Activated naive CD8-positive, alpha-beta T cell (primary cell): ENCODE data around the gene GNAQ.

Experiments
- H3K27ac Mint-ChIP-seq: one replicate; pipeline ENCODE4 v1.8.0; 2021; ENCODE audit warnings: mixed read lengths
- H3K27me3 Mint-ChIP-seq: one replicate; pipeline ENCODE4 v1.8.0; 2021; ENCODE audit warnings: mixed read lengths
- H3K36me3 Mint-ChIP-seq: one replicate; pipeline ENCODE4 v1.8.0; 2021; ENCODE audit warnings: mixed read lengths
- H3K4me1 Mint-ChIP-seq: one replicate; pipeline ENCODE4 v1.8.0; 2021; ENCODE audit warnings: low read depth, mixed read lengths
- H3K4me3 Mint-ChIP-seq: one replicate; pipeline ENCODE4 v1.8.0; 2021; ENCODE audit warnings: mild to moderate bottlenecking, mixed read lengths
- H3K9me3 Mint-ChIP-seq: one replicate; pipeline ENCODE4 v1.8.0; 2021; ENCODE audit warnings: low read depth, mixed read lengths

GNAQ gene

GRCh38 chr9:78001946-78002731 lies 29.5 kb downstream of the GNAQ start:
- H3K27ac Mint-ChIP-seq = peak overlapping the region; percentile 55
- no peaks in the 10 kb centered on the region for H3K9me3 Mint-ChIP-seq
- H3K4me1 Mint-ChIP-seq = peaks cover 68% of the 10 kb centered on the region
- peaks cover 19% of the 10 kb centered on the region for H3K36me3 Mint-ChIP-seq
- H3K4me3 Mint-ChIP-seq = peak overlapping the region; percentile 1
- H3K27me3 Mint-ChIP-seq = no peaks in the 10 kb centered on the region

- no peak overlapping the region for H3K27ac Mint-ChIP-seq
- H3K36me3 Mint-ChIP-seq = peaks cover 21% of the 10 kb centered on the region
- H3K27me3 Mint-ChIP-seq = no peaks in the 10 kb centered on the region
- H3K4me3 Mint-ChIP-seq = peak overlapping the region; percentile 3
- H3K4me1 Mint-ChIP-seq = peaks cover 63% of the 10 kb centered on the region
- H3K9me3 Mint-ChIP-seq = no peaks in the 10 kb centered on the region
These were observed 31.4 kb downstream of the GNAQ start for GRCh38 chr9:78000221-78000620.

- peaks cover 16% of the 10 kb centered on the region for H3K36me3 Mint-ChIP-seq
- peaks cover 62% of the 10 kb centered on the region for H3K4me1 Mint-ChIP-seq
- H3K4me3 Mint-ChIP-seq = no peak overlapping the region
- no peaks in the 10 kb centered on the region for H3K27me3 Mint-ChIP-seq
- H3K9me3 Mint-ChIP-seq = no peaks in the 10 kb centered on the region
- H3K27ac Mint-ChIP-seq = no peak overlapping the region
These were observed 32.4 kb downstream of the GNAQ start for GRCh38 chr9:77999231-77999631.

- Mint-ChIP-seq H3K9me3 (no peaks in the 10 kb centered on the region), H3K4me1 (peaks cover 57% of the 10 kb centered on the region), H3K27ac (peak overlapping the region; percentile 36), H3K27me3 (no peaks in the 10 kb centered on the region), H3K4me3 (no peak overlapping the region), H3K36me3 (peaks cover 16% of the 10 kb centered on the region)
These were observed 33.9 kb downstream of the GNAQ start for GRCh38 chr9:77997611-77998284.

DNA sequence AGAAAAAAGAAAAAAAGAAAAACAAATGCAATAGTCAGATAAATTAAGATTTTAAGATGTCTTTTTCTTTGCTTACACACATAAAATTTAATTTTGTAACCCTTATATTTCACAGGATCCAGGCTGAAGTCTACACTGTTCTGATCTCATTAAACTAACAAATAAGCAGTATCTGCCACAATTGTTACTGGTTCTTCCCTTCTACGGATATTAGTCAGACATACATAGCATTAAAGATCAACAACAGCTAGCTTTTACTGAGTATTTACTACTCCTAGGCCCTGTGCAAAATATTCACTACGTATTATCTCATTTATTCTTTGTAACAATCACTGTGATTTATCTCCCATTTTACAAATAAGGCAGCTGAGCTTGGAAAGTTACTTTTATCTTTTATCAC lies 34.9 kb downstream of the GNAQ start:
- Mint-ChIP-seq H3K9me3 (no peaks in the 10 kb centered on the region), H3K27me3 (no peaks in the 10 kb centered on the region), H3K4me1 (peaks cover 51% of the 10 kb centered on the region)

GRCh38 chr9:77991191-77991590 lies 40.4 kb downstream of the GNAQ start:
- no peak overlapping the region for H3K4me3 Mint-ChIP-seq
- H3K4me1 Mint-ChIP-seq = peaks cover 39% of the 10 kb centered on the region
- H3K27me3 Mint-ChIP-seq = no peaks in the 10 kb centered on the region

More for the DNA sequence above, 34.9 kb downstream of the GNAQ start:
- Mint-ChIP-seq H3K36me3 (peaks cover 16% of the 10 kb centered on the region), H3K4me3 (no peak overlapping the region), H3K27ac (no peak overlapping the region)

GRCh38 chr9:77989909-77990308 lies 41.7 kb downstream of the GNAQ start:
- Mint-ChIP-seq H3K27me3 (no peaks in the 10 kb centered on the region), H3K4me3 (no peak overlapping the region), H3K9me3 (no peaks in the 10 kb centered on the region), H3K27ac (peak overlapping the region; percentile 10), H3K36me3 (peaks cover 2% of the 10 kb centered on the region), H3K4me1 (peaks cover 41% of the 10 kb centered on the region)

More at GRCh38 chr9:77991191-77991590, 40.4 kb downstream of the GNAQ start:
- peaks cover 2% of the 10 kb centered on the region for H3K36me3 Mint-ChIP-seq
- no peak overlapping the region for H3K27ac Mint-ChIP-seq
- H3K9me3 Mint-ChIP-seq = no peaks in the 10 kb centered on the region

GRCh38 chr9:77989458-77989857 lies 42.2 kb downstream of the GNAQ start:
- Mint-ChIP-seq H3K27ac (no peak overlapping the region), H3K9me3 (no peaks in the 10 kb centered on the region), H3K4me3 (no peak overlapping the region), H3K27me3 (no peaks in the 10 kb centered on the region), H3K36me3 (peaks cover 2% of the 10 kb centered on the region), H3K4me1 (peaks cover 43% of the 10 kb centered on the region)

DNA sequence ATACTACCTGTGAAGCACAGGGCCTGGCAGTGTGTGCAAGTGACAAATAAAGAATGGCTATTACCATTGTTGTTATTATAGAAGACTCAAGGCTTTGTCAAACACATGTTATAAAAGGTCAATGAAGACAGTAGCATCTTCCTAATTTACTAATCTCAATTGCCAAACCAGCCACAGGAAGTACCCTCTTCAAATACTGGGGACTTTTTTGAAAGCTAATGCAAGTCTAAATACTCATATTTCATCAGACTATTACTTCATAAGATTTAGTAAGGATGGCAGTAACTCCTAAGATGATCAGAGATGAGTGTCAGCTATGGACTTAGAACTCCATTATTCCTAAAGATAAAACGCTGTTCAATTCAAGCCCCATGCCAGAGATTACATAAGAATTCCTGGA lies 43.0 kb downstream of the GNAQ start:
- no peak overlapping the region for H3K4me3 Mint-ChIP-seq
- H3K4me1 Mint-ChIP-seq = peaks cover 42% of the 10 kb centered on the region
- H3K36me3 Mint-ChIP-seq = peaks cover 2% of the 10 kb centered on the region
- no peaks in the 10 kb centered on the region for H3K9me3 Mint-ChIP-seq
- no peak overlapping the region for H3K27ac Mint-ChIP-seq
- H3K27me3 Mint-ChIP-seq = no peaks in the 10 kb centered on the region

GRCh38 chr9:77987880-77988525 lies 43.6 kb downstream of the GNAQ start:
- peaks cover 2% of the 10 kb centered on the region for H3K36me3 Mint-ChIP-seq
- H3K27ac Mint-ChIP-seq = no peak overlapping the region
- H3K9me3 Mint-ChIP-seq = no peaks in the 10 kb centered on the region
- no peak overlapping the region for H3K4me3 Mint-ChIP-seq
- H3K27me3 Mint-ChIP-seq = no peaks in the 10 kb centered on the region
- peaks cover 48% of the 10 kb centered on the region for H3K4me1 Mint-ChIP-seq

DNA sequence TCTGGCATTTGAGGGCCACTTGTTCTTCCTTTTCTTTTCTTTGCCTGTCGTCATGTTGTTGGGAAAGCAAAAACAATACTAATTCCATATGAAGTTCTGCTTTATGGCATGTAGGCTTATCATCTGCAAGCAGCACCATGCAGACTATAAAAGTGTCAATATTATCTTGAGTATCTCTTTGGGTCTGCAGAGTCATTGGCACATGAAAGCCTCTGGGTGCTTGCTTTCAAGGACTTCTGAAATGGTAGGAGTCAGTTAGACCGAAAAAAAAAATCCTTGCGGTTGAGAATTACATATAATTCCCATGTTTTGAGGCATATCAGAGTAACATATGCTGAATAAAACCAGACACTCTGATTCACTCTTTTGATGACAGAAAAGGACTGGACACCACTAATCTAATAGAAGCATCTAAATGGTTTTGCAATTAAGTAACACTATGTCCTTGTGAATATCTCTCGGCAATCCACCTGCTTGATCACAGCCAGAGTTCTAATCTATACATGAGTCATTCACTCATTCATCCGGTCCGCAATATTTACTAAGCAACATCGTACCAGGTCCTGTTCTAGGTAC lies 44.4 kb downstream of the GNAQ start:
- Mint-ChIP-seq H3K27me3 (no peaks in the 10 kb centered on the region), H3K27ac (no peak overlapping the region), H3K9me3 (no peaks in the 10 kb centered on the region), H3K4me1 (peaks cover 55% of the 10 kb centered on the region), H3K36me3 (peaks cover 2% of the 10 kb centered on the region), H3K4me3 (no peak overlapping the region)

GRCh38 chr9:77985996-77986395 lies 45.6 kb downstream of the GNAQ start:
- Mint-ChIP-seq H3K36me3 (no peaks in the 10 kb centered on the region), H3K4me1 (peaks cover 59% of the 10 kb centered on the region), H3K9me3 (no peaks in the 10 kb centered on the region), H3K27ac (peak overlapping the region; percentile 54), H3K27me3 (no peaks in the 10 kb centered on the region), H3K4me3 (no peak overlapping the region)

DNA sequence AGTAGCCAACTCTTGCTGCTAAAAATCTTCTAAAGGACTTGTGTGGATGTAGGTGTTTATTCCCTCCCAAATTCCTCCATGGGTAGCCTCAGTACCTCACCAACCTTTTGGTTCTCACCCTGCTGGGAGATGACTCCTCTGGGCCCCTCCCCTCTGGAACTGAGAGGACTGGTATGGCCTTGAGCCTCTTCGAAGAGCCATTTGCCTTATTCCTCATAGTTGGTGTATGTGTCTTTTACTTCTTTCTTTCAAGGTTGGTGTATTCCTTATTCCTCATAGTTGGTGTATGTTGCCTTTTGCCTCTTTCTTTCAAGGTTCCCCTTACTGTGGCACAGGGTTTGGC lies 48.3 kb downstream of the GNAQ start:
- H3K27ac Mint-ChIP-seq = peak overlapping the region; percentile 52
- H3K4me3 Mint-ChIP-seq = no peak overlapping the region
- H3K27me3 Mint-ChIP-seq = no peaks in the 10 kb centered on the region
- no peaks in the 10 kb centered on the region for H3K36me3 Mint-ChIP-seq
- H3K4me1 Mint-ChIP-seq = peaks cover 73% of the 10 kb centered on the region
- H3K9me3 Mint-ChIP-seq = no peaks in the 10 kb centered on the region

DNA sequence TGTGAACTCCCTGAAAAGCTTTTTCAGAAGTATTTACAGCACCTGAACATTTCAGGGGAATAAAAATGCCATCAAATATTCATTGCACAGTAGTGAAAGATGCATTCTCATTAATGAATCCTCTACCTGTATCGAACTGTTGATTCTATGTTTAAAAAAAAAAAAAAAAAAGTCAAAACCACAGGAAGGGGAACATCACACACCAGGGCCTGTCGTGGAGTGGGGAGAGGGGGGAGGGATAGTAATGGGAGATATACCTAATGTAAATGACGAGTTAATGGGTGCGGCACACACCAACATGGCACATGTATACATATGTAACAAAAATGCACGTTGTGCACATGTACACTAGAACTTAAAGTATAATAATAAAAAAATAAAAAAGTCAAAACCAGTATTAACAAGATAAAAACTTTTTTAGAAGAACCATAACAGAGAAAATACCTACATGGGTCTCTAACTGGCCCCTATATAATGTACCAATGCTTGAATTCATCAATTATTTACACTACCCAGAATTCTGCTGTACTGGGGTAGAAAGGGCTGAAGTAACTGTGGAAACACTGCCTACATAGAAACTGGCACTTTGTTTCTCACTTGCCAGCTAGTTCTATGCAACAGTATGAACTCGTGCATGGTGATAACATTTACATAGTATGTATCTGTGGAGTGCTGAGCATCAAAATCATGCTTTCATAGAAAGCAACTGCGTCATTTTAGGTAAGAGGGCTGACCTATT lies 48.9 kb downstream of the GNAQ start:
- Mint-ChIP-seq H3K27me3 (no peaks in the 10 kb centered on the region), H3K9me3 (no peaks in the 10 kb centered on the region), H3K4me3 (peak overlapping the region; percentile 46), H3K27ac (no peak overlapping the region), H3K36me3 (no peaks in the 10 kb centered on the region), H3K4me1 (peaks cover 74% of the 10 kb centered on the region)
